Activated CD8-positive, alpha-beta T cell treated with anti-CD3 and anti-CD28 coated beads, Interleukin-2, amount 10 ng/mL, durations not matched to agents 7 days and 5 days (primary cell): Measurements from ENCODE around the gene NRP1. TPM values are rescaled to one million over a fixed set of nuclear protein-coding genes. Genes with fewer than 3 reads are reported as not detected.

Experiments used
- ATAC-seq: fragments of 150-1000 bp; cut with Tn5 transposase; one replicate; pipeline ENCODE4 v1.10.0; 2021; ENCODE audit warnings: moderate library complexity
- CTCF ChIA-PET: fragments of 350-600 bp; sonication (Branson Sonifier 250); formaldehyde crosslinking; loops from one replicate; lab custom pipeline; 2021; ENCODE audit warnings: antibody characterized with exemption; lab: Charles Lee
- POLR2A ChIA-PET: fragments of 350-600 bp; sonication (Branson Sonifier 250); formaldehyde crosslinking; loops from one replicate; lab custom pipeline; 2021; ENCODE audit warnings: antibody characterized with exemption; lab: Charles Lee
- DNase-seq: peaks from one replicate; pipeline ENCODE4 v3.0.0-alpha.2; 2020
- H3K27ac Mint-ChIP-seq: one replicate; pipeline ENCODE4 v1.8.0; 2021; ENCODE audit warnings: mild to moderate bottlenecking, mixed read lengths
- H3K27me3 Mint-ChIP-seq: one replicate; pipeline ENCODE4 v1.8.0; 2021; ENCODE audit warnings: low read depth, mixed read lengths
- H3K36me3 Mint-ChIP-seq: one replicate; pipeline ENCODE4 v1.8.0; 2021; ENCODE audit warnings: low read depth, mixed read lengths
- H3K4me1 Mint-ChIP-seq: one replicate; pipeline ENCODE4 v1.8.0; 2021; ENCODE audit warnings: low read depth, mixed read lengths
- H3K4me3 Mint-ChIP-seq: one replicate; pipeline ENCODE4 v1.8.0; 2021; ENCODE audit warnings: mild to moderate bottlenecking, mixed read lengths
- H3K9me3 Mint-ChIP-seq: one replicate; pipeline ENCODE4 v1.8.0; 2022; ENCODE audit warnings: mixed read lengths; ENCODE audit not compliant: insufficient read depth
- total RNA-seq, 2 experiments: library from RNA; stranded (reverse); gene quantifications; one replicate each; pipeline ENCODE4 v1.2.3, GENCODE V29; 2021

NRP1 gene
- total RNA-seq, 2 experiments from 2014 or later, result 0.11 to 0.23 TPM

DNA sequence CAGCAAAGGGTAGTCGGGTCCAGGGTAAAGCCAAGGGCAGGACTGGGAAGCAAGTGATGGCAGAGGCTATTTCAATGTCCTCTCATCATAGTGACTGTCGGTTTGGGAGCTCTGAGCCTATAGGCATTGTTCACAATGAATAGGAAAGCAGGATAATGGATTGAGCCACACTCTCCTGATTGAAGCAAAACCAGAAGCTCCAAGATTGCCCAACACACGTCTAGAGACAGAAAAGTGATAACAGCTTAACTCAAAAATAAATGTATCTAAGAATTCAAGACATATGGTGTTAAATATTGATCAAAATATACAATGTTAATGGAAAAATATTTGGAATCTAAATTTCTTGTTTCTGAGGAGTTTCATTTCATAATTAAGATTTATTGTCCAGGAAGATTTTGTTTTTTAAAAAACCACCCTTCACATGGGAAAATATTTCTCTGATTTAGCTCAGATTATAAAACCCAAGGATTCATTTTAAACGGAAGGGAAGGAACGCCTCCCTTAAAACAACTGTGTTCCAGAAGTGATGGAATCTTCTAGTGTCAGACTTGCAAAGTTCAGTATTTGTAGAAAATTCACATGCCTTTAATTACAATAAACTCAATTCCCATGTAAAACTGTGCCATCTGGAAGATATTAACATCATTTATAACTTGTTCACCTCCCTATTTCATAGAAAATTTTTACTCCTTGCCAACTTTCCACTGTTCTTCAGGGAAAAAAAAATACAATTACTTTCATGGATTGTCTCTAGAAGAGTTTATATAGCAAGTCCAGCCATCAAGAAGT lies 54.5 kb downstream of the NRP1 start:
- ATAC-seq (no peak), DNase-seq (no peak)
- H3K27me3 Mint-ChIP-seq, result peaks cover 10% of the 10 kb centered on the region
- no peak overlapping the region for H3K4me3 Mint-ChIP-seq
- H3K4me1 Mint-ChIP-seq, result no peaks in the 10 kb centered on the region
- ChIA-PET CTCF (no interaction called here), POLR2A (no interaction called here)
- H3K36me3 Mint-ChIP-seq, result no peaks in the 10 kb centered on the region
- no peaks in the 10 kb centered on the region for H3K9me3 Mint-ChIP-seq
- H3K27ac Mint-ChIP-seq, result no peak overlapping the region

DNA sequence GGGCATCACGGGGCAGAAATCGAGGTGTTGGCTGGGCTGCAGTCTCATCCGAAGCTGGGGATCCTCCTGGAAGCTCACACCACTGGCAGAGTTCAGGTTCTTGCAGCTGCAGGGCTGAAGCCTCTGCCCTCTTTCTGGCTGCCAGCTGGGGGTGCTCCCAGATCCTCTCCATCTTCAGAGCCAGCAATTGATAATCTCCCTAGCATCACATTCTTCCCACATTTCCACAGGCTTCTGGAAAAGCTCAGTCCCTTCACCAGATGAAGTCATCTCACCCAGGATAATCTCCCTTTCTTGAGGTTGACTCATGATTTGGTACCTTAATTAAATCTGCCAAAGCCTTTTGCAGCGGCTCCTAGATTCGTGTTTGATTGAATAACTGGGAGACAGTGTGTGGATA lies 55.2 kb downstream of the NRP1 start:
- H3K9me3 Mint-ChIP-seq, result no peaks in the 10 kb centered on the region
- no peak overlapping the region for H3K4me3 Mint-ChIP-seq
- H3K27me3 Mint-ChIP-seq, result peaks cover 10% of the 10 kb centered on the region
- H3K4me1 Mint-ChIP-seq, result no peaks in the 10 kb centered on the region
- ChIA-PET POLR2A (no interaction called here), CTCF (interaction anchor here (1.3 kb wide), 2 partner anchors 85 to 86 kb away, joined by 3 read pairs; no protein-coding TSS in a partner anchor)
- no peak overlapping the region for H3K27ac Mint-ChIP-seq
- no peak for DNase-seq
- no peaks in the 10 kb centered on the region for H3K36me3 Mint-ChIP-seq
- ATAC-seq, result no peak

DNA sequence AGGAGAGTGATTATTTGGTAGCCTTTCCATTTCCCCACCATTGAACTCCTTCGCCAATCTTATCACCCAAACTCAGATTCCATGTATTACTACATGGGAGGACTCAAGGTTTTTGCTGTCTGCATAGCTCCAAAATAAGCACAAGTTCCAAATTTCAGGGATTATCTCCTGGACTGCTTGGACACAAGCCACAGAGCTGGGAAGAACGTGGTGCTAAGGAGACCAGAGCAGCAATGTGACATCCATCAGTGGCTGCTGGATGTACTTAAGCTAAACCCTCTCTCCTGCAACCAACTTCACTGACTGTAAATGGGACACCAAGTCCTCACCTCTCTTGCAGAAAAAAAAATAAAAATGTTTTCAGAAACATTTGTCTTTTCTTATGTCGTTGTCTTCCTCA lies 56.3 kb downstream of the NRP1 start:
- no peak for ATAC-seq
- ChIA-PET POLR2A (no interaction called here), CTCF (interaction anchor here (1.3 kb wide), 2 partner anchors 84 to 85 kb away, joined by 3 read pairs; no protein-coding TSS in a partner anchor)
- H3K4me1 Mint-ChIP-seq, result no peaks in the 10 kb centered on the region
- H3K9me3 Mint-ChIP-seq, result no peaks in the 10 kb centered on the region
- H3K27me3 Mint-ChIP-seq, result peaks cover 9% of the 10 kb centered on the region
- no peak overlapping the region for H3K4me3 Mint-ChIP-seq
- no peak overlapping the region for H3K27ac Mint-ChIP-seq
- H3K36me3 Mint-ChIP-seq, result no peaks in the 10 kb centered on the region
- no peak for DNase-seq

DNA sequence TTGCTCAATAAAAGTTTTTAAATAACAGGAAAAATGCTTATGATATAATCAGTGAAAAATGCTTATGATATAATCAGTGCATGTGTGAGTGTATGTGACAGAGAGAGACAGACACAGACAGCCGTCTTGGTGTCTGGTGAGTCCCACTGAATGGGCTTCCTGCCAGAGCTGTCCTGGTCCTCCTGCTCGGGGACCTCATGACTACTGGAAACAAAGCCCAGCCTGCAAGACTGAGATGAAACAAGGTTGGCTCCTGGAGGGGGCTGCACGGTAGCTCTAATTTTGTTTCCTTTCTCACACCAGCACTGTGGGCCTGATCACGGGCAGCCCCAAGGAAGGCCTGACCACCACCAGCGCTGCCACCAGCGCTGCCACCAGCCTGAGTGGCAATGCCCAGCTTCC lies 57.3 kb downstream of the NRP1 start:
- no peaks in the 10 kb centered on the region for H3K9me3 Mint-ChIP-seq
- CTCF ChIA-PET, result no interaction called here
- H3K27me3 Mint-ChIP-seq, result peaks cover 14% of the 10 kb centered on the region
- POLR2A ChIA-PET, result no interaction called here
- DNase-seq (no peak), ATAC-seq (no peak)
- no peak overlapping the region for H3K27ac Mint-ChIP-seq
- H3K4me1 Mint-ChIP-seq, result no peaks in the 10 kb centered on the region
- H3K36me3 Mint-ChIP-seq, result no peaks in the 10 kb centered on the region
- H3K4me3 Mint-ChIP-seq, result no peak overlapping the region

DNA sequence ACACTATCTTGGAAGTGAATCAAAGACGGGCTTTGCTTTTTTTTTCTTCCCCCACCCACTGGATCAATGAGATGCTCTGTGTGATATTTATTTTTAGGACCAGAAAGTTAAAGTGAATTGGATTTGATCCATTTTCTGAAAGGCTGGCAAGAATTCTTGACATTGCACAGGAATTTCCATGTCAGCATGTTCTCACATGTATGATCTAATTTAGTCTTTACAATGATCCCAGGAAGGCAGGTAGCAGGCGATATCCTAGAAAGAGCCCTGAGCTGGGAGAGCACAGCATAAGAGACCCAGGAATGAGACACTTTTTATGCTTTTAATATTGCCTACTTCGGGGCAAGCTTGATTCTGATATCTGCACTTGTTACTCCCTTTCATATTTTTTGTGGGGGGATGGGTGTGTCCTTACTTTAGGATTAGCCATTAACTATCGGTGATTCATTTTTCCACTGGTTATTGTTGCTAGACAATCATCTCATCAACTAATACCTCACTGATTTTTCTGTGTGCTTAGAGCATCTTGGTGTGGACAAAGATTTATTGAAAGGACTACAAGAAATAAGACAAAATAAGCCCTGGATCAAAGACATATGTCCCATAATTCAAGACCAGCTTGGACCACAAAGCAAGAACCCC lies 58.1 kb downstream of the NRP1 start:
- ChIA-PET CTCF (no interaction called here), POLR2A (no interaction called here)
- no peak for ATAC-seq
- no peak for DNase-seq
- Mint-ChIP-seq H3K4me1 (no peaks in the 10 kb centered on the region), H3K36me3 (no peaks in the 10 kb centered on the region), H3K27ac (no peak overlapping the region), H3K4me3 (no peak overlapping the region), H3K27me3 (peaks cover 15% of the 10 kb centered on the region), H3K9me3 (no peaks in the 10 kb centered on the region)

DNA sequence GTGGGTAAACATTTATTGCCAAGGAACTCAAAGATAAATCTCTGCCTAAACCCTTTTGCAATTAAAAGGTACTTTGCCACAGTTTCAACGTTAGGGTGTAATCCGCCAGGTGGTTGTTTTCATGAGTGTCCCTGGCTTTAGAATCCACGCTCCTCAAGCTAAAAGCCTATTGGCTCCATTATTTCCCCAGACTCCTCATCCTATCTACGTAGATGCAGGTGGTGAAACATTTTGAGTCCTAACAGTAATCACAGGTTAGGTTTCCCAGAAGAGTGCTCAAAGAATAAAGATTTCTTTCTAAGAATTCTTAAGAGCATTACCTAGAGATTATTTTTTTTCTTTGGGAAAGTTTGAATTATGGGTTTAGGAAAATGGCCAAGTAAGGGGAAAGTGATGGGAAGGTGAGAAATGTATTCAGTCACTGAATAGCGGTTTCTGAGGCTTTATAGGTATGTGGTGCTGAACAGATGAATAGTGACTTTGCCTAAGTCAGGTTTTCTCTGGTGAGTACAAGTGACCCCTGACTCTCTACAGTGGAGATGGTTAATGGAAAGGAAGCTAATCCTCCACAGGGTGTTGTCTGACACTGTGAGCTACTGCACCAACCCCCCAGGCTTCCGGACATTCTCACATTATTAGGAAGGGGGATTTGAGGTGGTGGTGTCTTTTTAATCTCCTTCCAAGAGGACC lies 60.2 kb downstream of the NRP1 start:
- H3K4me1 Mint-ChIP-seq, result no peaks in the 10 kb centered on the region
- no peaks in the 10 kb centered on the region for H3K9me3 Mint-ChIP-seq
- ChIA-PET CTCF (interaction anchor here (1.3 kb wide), 1 partner anchor 11 kb away, joined by 4 read pairs; no protein-coding TSS in a partner anchor), POLR2A (no interaction called here)
- peaks cover 13% of the 10 kb centered on the region for H3K27me3 Mint-ChIP-seq
- DNase-seq, result no peak
- no peak for ATAC-seq
- H3K4me3 Mint-ChIP-seq, result no peak overlapping the region
- no peaks in the 10 kb centered on the region for H3K36me3 Mint-ChIP-seq
- H3K27ac Mint-ChIP-seq, result no peak overlapping the region

DNA sequence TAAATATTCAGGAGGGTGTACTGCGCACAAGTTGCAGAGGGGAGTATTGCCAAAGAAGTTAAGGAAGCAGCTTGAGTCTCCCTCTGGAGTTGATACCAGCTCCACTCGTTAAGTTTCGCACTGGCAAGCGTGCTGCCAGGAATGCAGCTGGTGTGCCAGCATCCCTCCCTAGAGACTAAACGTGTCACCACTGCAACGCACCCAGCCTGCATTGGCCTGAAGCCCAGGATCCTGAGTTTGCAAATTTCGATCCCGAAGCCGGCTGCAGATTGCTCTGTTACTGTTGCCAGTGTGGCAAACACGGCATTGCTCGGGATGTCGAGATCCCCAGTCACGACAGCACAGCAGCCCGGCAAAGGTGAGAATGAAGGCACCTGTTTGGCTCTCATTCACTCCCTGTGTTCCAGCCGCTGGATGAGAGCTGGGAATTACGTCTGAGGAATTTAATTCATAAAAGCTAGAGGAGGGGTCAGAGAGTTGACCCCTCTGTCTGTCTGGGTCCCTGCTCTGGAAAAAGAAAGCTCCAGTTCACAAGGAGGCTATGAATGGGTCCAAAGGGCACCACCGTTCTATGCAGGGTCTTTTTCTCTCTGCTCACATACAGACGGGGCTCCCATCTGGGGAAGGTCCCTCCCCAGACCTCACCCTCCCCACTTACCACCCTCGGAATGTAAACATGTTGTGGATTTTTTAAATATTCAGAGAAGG lies 61.0 kb downstream of the NRP1 start:
- no peaks in the 10 kb centered on the region for H3K4me1 Mint-ChIP-seq
- no peaks in the 10 kb centered on the region for H3K36me3 Mint-ChIP-seq
- H3K9me3 Mint-ChIP-seq, result no peaks in the 10 kb centered on the region
- H3K27me3 Mint-ChIP-seq, result peaks cover 11% of the 10 kb centered on the region
- ChIA-PET CTCF (interaction anchor here (1.3 kb wide), 2 partner anchors 11 to 80 kb away, joined by 4 to 6 read pairs; no protein-coding TSS in a partner anchor), POLR2A (no interaction called here)
- ATAC-seq (no peak), DNase-seq (no peak)
- no peak overlapping the region for H3K27ac Mint-ChIP-seq
- H3K4me3 Mint-ChIP-seq, result no peak overlapping the region

DNA sequence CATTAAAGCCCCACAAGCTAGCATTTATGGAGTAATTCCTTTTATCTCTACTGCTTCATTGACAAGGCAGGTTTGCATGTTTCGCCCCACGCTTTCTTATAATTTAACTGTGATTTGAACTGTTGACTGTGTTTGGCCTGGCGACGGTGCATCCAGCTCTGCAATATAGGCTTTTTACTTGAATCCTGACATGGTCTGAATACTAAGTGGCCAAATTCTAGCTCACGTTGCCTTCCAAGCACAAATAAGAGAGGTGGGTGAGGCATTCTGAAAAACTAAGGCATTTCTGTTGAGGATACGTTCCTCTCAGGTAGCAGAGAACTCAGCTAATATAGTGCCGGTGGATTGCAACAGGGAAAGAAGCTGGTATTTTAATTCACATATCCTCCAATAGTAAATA lies 61.8 kb downstream of the NRP1 start:
- no peak overlapping the region for H3K4me3 Mint-ChIP-seq
- POLR2A ChIA-PET, result no interaction called here
- no peak overlapping the region for H3K27ac Mint-ChIP-seq
- H3K27me3 Mint-ChIP-seq, result peaks cover 11% of the 10 kb centered on the region
- H3K4me1 Mint-ChIP-seq, result no peaks in the 10 kb centered on the region
- DNase-seq (no peak), ATAC-seq (no peak)
- no peaks in the 10 kb centered on the region for H3K36me3 Mint-ChIP-seq
- CTCF ChIA-PET, result interaction anchor here (1.3 kb wide), 2 partner anchors 10 to 79 kb away, joined by 4 to 6 read pairs; no protein-coding TSS in a partner anchor
- no peaks in the 10 kb centered on the region for H3K9me3 Mint-ChIP-seq

DNA sequence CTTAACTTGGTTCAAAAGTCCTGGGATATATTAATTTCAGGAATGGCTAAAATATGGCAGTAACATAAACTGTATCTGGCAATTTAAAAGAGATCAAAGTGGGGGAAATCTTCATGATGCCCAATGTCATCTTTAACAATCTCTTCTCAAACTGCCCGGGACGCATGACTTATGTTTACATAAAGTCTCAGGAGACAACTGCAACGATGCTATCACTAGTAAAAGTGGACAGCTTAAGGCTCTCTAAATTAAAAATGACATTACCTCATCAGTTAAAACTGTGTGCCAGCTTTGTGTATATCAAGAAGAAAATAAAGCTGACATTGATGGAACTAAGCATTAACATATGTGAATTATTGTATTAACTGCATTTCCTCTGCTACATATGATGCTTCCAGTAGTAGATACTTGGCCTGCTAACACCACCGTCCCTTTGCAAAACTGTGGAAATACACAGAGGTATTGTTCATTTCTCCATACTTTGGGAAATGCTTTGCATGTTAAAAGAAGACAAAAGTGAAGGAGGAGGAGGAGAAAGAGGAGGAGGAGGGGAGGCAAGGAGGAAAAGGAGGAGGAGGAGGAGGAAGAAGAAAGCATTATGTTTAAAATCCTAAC lies 62.4 kb downstream of the NRP1 start:
- Mint-ChIP-seq H3K27me3 (peaks cover 11% of the 10 kb centered on the region), H3K27ac (no peak overlapping the region), H3K4me1 (no peaks in the 10 kb centered on the region), H3K9me3 (no peaks in the 10 kb centered on the region), H3K36me3 (no peaks in the 10 kb centered on the region), H3K4me3 (no peak overlapping the region)
- ChIA-PET CTCF (interaction anchor here (1.3 kb wide), 1 partner anchor 79 kb away, joined by 6 read pairs; no protein-coding TSS in a partner anchor), POLR2A (no interaction called here)
- ATAC-seq (no peak), DNase-seq (no peak)

DNA sequence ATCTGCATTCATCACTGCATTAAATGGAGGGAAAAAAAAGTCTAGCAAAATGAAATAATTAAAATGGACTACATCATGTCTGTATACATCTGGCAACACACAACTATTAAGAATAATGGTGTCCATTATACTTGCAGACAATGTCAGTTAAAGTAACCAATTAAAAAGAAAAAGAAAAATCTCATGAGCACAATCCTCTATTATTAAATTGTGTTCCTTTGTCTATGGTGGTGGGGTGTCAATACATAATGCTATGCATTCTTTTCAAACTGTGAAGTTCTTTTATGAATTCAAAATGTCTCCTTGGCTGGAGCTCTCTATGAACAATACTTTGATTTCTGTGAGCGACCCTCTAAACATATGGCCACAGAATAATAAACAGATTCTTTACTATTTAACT lies 63.5 kb downstream of the NRP1 start:
- no peak overlapping the region for H3K4me3 Mint-ChIP-seq
- ChIA-PET CTCF (no interaction called here), POLR2A (no interaction called here)
- peaks cover 11% of the 10 kb centered on the region for H3K27me3 Mint-ChIP-seq
- H3K4me1 Mint-ChIP-seq, result no peaks in the 10 kb centered on the region
- H3K27ac Mint-ChIP-seq, result no peak overlapping the region
- H3K9me3 Mint-ChIP-seq, result no peaks in the 10 kb centered on the region
- DNase-seq (no peak), ATAC-seq (no peak)
- H3K36me3 Mint-ChIP-seq, result no peaks in the 10 kb centered on the region

DNA sequence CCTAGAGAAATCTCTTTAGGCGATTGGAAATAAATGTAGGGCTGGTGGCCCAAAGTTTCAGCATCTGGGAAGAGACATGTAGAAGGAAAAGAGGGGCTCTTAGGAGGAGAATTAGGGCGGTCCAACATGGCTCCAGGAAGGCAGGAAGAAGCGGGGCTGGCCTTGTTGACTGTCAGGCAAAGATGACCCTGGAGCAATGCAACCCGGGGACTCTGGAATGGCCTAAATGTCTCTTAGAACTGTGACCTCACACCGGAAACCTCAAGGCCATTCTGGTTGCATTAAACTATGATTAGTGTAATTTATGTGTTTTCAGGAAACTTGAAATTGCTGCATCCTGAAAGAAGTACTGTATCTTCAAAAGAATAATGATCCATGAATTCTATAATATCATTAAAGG lies 66.8 kb downstream of the NRP1 start:
- POLR2A ChIA-PET, result no interaction called here
- peaks cover 5% of the 10 kb centered on the region for H3K27me3 Mint-ChIP-seq
- H3K4me1 Mint-ChIP-seq, result peaks cover 15% of the 10 kb centered on the region
- no peaks in the 10 kb centered on the region for H3K9me3 Mint-ChIP-seq
- H3K36me3 Mint-ChIP-seq, result no peaks in the 10 kb centered on the region
- H3K27ac Mint-ChIP-seq, result no peak overlapping the region
- DNase-seq (no peak), ATAC-seq (no peak)
- H3K4me3 Mint-ChIP-seq, result no peak overlapping the region
- CTCF ChIA-PET, result interaction anchor here (0.8 kb wide), 1 partner anchor 20 kb away, joined by 3 read pairs; no protein-coding TSS in a partner anchor
